Hepatocyte (in vitro differentiated cells): ENCODE measurements around the gene DHX15.

Source experiments
- EZH2 ChIP-seq: fragments of 200-600 bp; sonication (generic); IDR thresholded peaks from 2 replicates; pipeline ENCODE4 v1.6.1; 2016; ENCODE audit warnings: antibody characterized with exemption, mild to moderate bottlenecking, borderline replicate concordance
- EZH2phosphoT487 ChIP-seq: fragments of 200-600 bp; sonication (generic); IDR thresholded peaks from one replicate; pipeline ENCODE4 v1.6.1; 2018; ENCODE audit warnings: antibody characterized with exemption, mild to moderate bottlenecking, low read depth, moderate library complexity; ENCODE audit not compliant: unreplicated experiment, severe bottlenecking
- TF ChIP-seq, protein P1 (sequence below): fragments of 200-600 bp; sonication (generic); IDR thresholded peaks from 2 replicates; pipeline ENCODE4 v1.5.1; 2016; ENCODE audit warnings: antibody characterized with exemption, mild to moderate bottlenecking; ENCODE audit not compliant: poor library complexity

DNA sequence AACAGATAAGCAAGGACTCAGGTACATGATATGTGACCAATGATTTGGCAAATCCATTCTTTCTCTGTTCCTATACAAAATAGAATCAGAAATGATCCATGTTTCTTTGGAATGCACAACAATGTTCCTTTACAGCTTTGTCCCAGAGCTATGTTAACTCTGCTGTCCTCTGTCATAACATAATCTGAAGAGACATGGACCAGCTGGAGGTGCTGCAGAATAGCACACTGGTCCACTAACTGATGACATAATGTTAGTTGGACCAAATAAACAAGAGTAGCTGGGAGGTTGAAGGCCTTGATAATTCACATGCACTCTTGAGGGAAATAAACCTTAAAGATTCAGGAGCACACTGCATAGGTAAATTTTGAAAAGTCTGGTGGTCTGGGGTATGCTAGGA is 23.0 kb upstream of the DHX15 start:
- TF ChIP-seq, protein P1, sequence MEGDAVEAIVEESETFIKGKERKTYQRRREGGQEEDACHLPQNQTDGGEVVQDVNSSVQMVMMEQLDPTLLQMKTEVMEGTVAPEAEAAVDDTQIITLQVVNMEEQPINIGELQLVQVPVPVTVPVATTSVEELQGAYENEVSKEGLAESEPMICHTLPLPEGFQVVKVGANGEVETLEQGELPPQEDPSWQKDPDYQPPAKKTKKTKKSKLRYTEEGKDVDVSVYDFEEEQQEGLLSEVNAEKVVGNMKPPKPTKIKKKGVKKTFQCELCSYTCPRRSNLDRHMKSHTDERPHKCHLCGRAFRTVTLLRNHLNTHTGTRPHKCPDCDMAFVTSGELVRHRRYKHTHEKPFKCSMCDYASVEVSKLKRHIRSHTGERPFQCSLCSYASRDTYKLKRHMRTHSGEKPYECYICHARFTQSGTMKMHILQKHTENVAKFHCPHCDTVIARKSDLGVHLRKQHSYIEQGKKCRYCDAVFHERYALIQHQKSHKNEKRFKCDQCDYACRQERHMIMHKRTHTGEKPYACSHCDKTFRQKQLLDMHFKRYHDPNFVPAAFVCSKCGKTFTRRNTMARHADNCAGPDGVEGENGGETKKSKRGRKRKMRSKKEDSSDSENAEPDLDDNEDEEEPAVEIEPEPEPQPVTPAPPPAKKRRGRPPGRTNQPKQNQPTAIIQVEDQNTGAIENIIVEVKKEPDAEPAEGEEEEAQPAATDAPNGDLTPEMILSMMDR: no peak
- TF ChIP-seq EZH2: no peak
- TF ChIP-seq EZH2phosphoT487: no peak
